SK-N-SH treated with all-trans-retinoic acid at 6 μM for 48 hours (cell line): ENCODE results near the gene DSC1.

Experiments used
- ATAC-seq: fragments of 200-7000 bp; cut with Tn5 transposase; 3 replicates; pipeline ENCODE4 v1.9.1; 2020; ENCODE audit warnings: mild to moderate bottlenecking, moderate library complexity
- ARNTL ChIP-seq: fragments of 450-650 bp; formaldehyde crosslinking; IDR thresholded peaks from 2 replicates; pipeline ENCODE4 v1.5.0; 2020; ENCODE audit warnings: low read depth, mild to moderate bottlenecking, moderate library complexity, borderline replicate concordance
- BACH2 ChIP-seq: fragments of 250-450 bp; sonication (Bioruptor Pico); IDR thresholded peaks from 2 replicates; pipeline ENCODE4 v1.9.0; 2021; ENCODE audit warnings: mild to moderate bottlenecking, borderline replicate concordance
- CREB5 ChIP-seq: fragments of 250-450 bp; sonication (Bioruptor Pico); IDR thresholded peaks from 2 replicates; pipeline ENCODE4 v1.5.1; 2020; ENCODE audit warnings: low read depth, mild to moderate bottlenecking, moderate library complexity
- CSDC2 ChIP-seq: fragments of 250-450 bp; sonication (Bioruptor Pico); IDR thresholded peaks from 2 replicates; pipeline ENCODE4 v1.5.0; 2020; ENCODE audit warnings: mild to moderate bottlenecking, moderate library complexity
- CSRNP3 ChIP-seq: fragments of 250-450 bp; sonication (Bioruptor Pico); IDR thresholded peaks from 2 replicates; pipeline ENCODE4 v1.5.1; 2021; ENCODE audit warnings: mild to moderate bottlenecking, moderate library complexity
- ESRRG ChIP-seq: fragments of 250-450 bp; sonication (Bioruptor Pico); IDR thresholded peaks from 2 replicates; pipeline ENCODE4 v1.6.1; 2021; ENCODE audit warnings: mild to moderate bottlenecking
- ISL1 ChIP-seq: fragments of 250-450 bp; sonication (Bioruptor Pico); IDR thresholded peaks from 2 replicates; pipeline ENCODE4 v2.1.2; 2022; ENCODE audit warnings: mild to moderate bottlenecking, moderate library complexity
- OSR1 ChIP-seq: fragments of 250-450 bp; sonication (Bioruptor Pico); IDR thresholded peaks from 2 replicates; pipeline ENCODE4 v1.8.0; 2022; ENCODE audit warnings: moderate library complexity, mild to moderate bottlenecking, inconsistent platforms
- PATZ1 ChIP-seq: fragments of 250-450 bp; sonication (Bioruptor Pico); IDR thresholded peaks from 2 replicates; pipeline ENCODE4 v1.8.0; 2020; ENCODE audit warnings: mild to moderate bottlenecking, moderate library complexity, borderline replicate concordance
- POU6F1 ChIP-seq: fragments of 250-450 bp; sonication (Bioruptor Pico); IDR thresholded peaks from 2 replicates; pipeline ENCODE4 v1.8.0; 2021; ENCODE audit warnings: low read depth, mild to moderate bottlenecking, moderate library complexity, borderline replicate concordance
- PPARA ChIP-seq: fragments of 250-450 bp; sonication (Bioruptor Pico); IDR thresholded peaks from 2 replicates; pipeline ENCODE4 v1.5.0; 2020; ENCODE audit warnings: mild to moderate bottlenecking, borderline replicate concordance
- RARB ChIP-seq: fragments of 250-450 bp; sonication (Bioruptor Pico); IDR thresholded peaks from 2 replicates; pipeline ENCODE4 v1.8.0; 2021; ENCODE audit warnings: mild to moderate bottlenecking, moderate library complexity
- SNAI2 ChIP-seq: fragments of 250-450 bp; sonication (Bioruptor Pico); IDR thresholded peaks from 2 replicates; pipeline ENCODE4 v1.5.0; 2020; ENCODE audit warnings: mild to moderate bottlenecking, moderate library complexity
- TCF4 ChIP-seq: fragments of 250-450 bp; sonication (Bioruptor Pico); IDR thresholded peaks from 2 replicates; pipeline ENCODE4 v1.8.0; 2021; ENCODE audit warnings: mild to moderate bottlenecking, moderate library complexity, borderline replicate concordance
- TOX ChIP-seq: fragments of 250-450 bp; sonication (Bioruptor Pico); IDR thresholded peaks from 2 replicates; pipeline ENCODE4 v1.8.0; 2021; ENCODE audit warnings: mild to moderate bottlenecking, moderate library complexity, borderline replicate concordance
- TSHZ2 ChIP-seq: fragments of 250-450 bp; sonication (Bioruptor Pico); IDR thresholded peaks from 2 replicates; pipeline ENCODE4 v1.5.0; 2020; ENCODE audit warnings: mild to moderate bottlenecking, moderate library complexity
- ZC3H10 ChIP-seq: fragments of 250-450 bp; sonication (Bioruptor Pico); IDR thresholded peaks from 2 replicates; pipeline ENCODE4 v1.5.1; 2021; ENCODE audit warnings: mild to moderate bottlenecking, moderate library complexity
- ZFP3 ChIP-seq: fragments of 250-450 bp; sonication (Bioruptor Pico); IDR thresholded peaks from 2 replicates; pipeline ENCODE4 v1.5.0; 2020; ENCODE audit warnings: mild to moderate bottlenecking, moderate library complexity
- ZFP30 ChIP-seq: fragments of 450-650 bp; formaldehyde crosslinking; IDR thresholded peaks from 2 replicates; pipeline ENCODE4 v1.5.0; 2022; ENCODE audit warnings: mild to moderate bottlenecking, moderate library complexity
- ZNF70 ChIP-seq: fragments of 450-650 bp; formaldehyde crosslinking; IDR thresholded peaks from 2 replicates; pipeline ENCODE4 v1.5.0; 2020; ENCODE audit warnings: mild to moderate bottlenecking, moderate library complexity
- ZNF8 ChIP-seq: fragments of 450-650 bp; formaldehyde crosslinking; IDR thresholded peaks from 2 replicates; pipeline ENCODE4 v1.5.0; 2020; ENCODE audit warnings: mild to moderate bottlenecking, moderate library complexity

The DSC1 gene

GRCh38 chr18:31203794-31204148, 41.1 kb upstream of the DSC1 start:
- ATAC-seq = no peak
- TF ChIP-seq ISL1 (CRISPR knock-in tag) (no peak), ZC3H10 (CRISPR knock-in tag) (no peak), ZNF70 (no peak), OSR1 (CRISPR knock-in tag) (no peak), CREB5 (CRISPR knock-in tag) (no peak), CSRNP3 (CRISPR knock-in tag) (no peak), TOX (CRISPR knock-in tag) (no peak), CSDC2 (CRISPR knock-in tag) (no peak), SNAI2 (no peak), PPARA (CRISPR knock-in tag) (no peak), ARNTL (CRISPR knock-in tag) (no peak), POU6F1 (CRISPR knock-in tag) (no peak)

- no peak for ATAC-seq
- TF ChIP-seq OSR1 (CRISPR knock-in tag) = no peak
- no peak for TF ChIP-seq ISL1 (CRISPR knock-in tag)
- no peak for TF ChIP-seq ARNTL (CRISPR knock-in tag)
- no peak for TF ChIP-seq BACH2
- TF ChIP-seq TOX (CRISPR knock-in tag) = no peak
- TF ChIP-seq PATZ1 = no peak
- no peak for TF ChIP-seq ZFP3
- TF ChIP-seq, all 23 proteins: peak for 0
These were observed 40.6 kb upstream of the DSC1 start for GRCh38 chr18:31203096-31203793.

- TF ChIP-seq ZFP30 (CRISPR knock-in tag) (no peak), CSDC2 (CRISPR knock-in tag) (no peak), ZFP3 (no peak), BACH2 (no peak), RARB (CRISPR knock-in tag) (no peak), ESRRG (no peak), CSRNP3 (CRISPR knock-in tag) (no peak), TCF4 (no peak), ZNF8 (CRISPR knock-in tag) (no peak), ISL1 (CRISPR knock-in tag) (no peak), TSHZ2 (CRISPR knock-in tag) (no peak), PATZ1 (no peak)
- ATAC-seq = no peak
These were observed 36.6 kb upstream of the DSC1 start for GRCh38 chr18:31199190-31199769.
